Fibroblast of lung (primary cell): ENCODE results near the gene EFCAB7.

Source experiments
- EZH2 ChIP-seq: IDR thresholded peaks from 2 replicates; pipeline ENCODE4 v1.5.1; 2012; ENCODE audit warnings: low read length, control low read depth, mild to moderate bottlenecking; ENCODE audit errors: missing control alignments
- TF ChIP-seq, protein P1 (sequence below), 2 donors: IDR thresholded peaks in 1 of 2; conservative IDR thresholded peaks in 1 of 2; 1 replicate in 1 of 2; 2 replicates in 1 of 2; pipeline ENCODE4 v1.5.1; 2011 to 2012; ENCODE audit warnings: low read length in 2 of 2, control low read depth in 1 of 2, inconsistent platforms in 1 of 2, low read depth in 1 of 2, mild to moderate bottlenecking in 1 of 2

DNA sequence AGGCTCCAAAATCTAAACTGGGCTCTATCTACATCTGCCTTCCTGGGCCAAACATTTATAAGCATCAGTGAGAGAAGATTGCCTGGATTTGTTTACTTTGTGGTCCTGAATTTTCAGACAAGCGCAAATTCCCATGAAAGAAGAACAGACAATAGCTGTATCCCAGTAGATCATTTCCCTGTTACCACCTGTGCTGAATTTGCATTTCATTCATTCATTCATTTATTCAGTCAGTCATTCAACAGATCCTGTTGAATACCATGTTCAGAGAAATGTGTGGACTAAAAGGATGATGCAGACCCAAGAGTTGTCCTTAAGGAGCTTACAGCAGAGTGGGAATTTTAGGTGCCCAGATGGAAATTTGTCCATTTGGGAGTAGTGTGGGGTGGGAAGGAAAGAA is 72.1 kb downstream of the EFCAB7 start:
- TF ChIP-seq, protein P1, sequence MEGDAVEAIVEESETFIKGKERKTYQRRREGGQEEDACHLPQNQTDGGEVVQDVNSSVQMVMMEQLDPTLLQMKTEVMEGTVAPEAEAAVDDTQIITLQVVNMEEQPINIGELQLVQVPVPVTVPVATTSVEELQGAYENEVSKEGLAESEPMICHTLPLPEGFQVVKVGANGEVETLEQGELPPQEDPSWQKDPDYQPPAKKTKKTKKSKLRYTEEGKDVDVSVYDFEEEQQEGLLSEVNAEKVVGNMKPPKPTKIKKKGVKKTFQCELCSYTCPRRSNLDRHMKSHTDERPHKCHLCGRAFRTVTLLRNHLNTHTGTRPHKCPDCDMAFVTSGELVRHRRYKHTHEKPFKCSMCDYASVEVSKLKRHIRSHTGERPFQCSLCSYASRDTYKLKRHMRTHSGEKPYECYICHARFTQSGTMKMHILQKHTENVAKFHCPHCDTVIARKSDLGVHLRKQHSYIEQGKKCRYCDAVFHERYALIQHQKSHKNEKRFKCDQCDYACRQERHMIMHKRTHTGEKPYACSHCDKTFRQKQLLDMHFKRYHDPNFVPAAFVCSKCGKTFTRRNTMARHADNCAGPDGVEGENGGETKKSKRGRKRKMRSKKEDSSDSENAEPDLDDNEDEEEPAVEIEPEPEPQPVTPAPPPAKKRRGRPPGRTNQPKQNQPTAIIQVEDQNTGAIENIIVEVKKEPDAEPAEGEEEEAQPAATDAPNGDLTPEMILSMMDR (conservative IDR thresholded peaks at IDR 0.05 in 1 of 2, IDR thresholded peaks at IDR 0.05 in 1 of 2; ENCODE audit: low read depth in 1 of 2, low read length in 2 of 2) = no peak
- TF ChIP-seq EZH2 = no peak
